Central memory CD8-positive, alpha-beta T cell (primary cell): Measurements from ENCODE around the gene WWP2.
"Not testable (repeated sequence)": the region's sequence is repeated elsewhere in the genome, so short reads cannot be mapped to it uniquely, and the experiment has no call there.

Experiments used
- ATAC-seq: fragments of 150-1000 bp; cut with Tn5 transposase; replicated peaks from 2 replicates; pipeline ENCODE4 v1.10.0; 2022; ENCODE audit warnings: mild to moderate bottlenecking, moderate FRiP score, moderate number of reproducible peaks; ENCODE audit not compliant: poor library complexity, severe bottlenecking; ENCODE audit errors: extremely low read depth
- DNase-seq, 2 donors: peaks; one replicate each; pipeline ENCODE4 v3.0.0; 2021; ENCODE audit warnings: low spot score in 2 of 2
- H3K27ac Mint-ChIP-seq: one replicate; pipeline ENCODE4 v1.8.0; 2022; ENCODE audit warnings: low read depth, mild to moderate bottlenecking, moderate library complexity, mixed read lengths
- H3K27me3 Mint-ChIP-seq: one replicate; pipeline ENCODE4 v1.8.0; 2022; ENCODE audit warnings: mixed read lengths
- H3K36me3 Mint-ChIP-seq: one replicate; pipeline ENCODE4 v1.8.0; 2022; ENCODE audit warnings: mild to moderate bottlenecking, moderate library complexity, mixed read lengths; ENCODE audit not compliant: insufficient read depth
- H3K4me1 Mint-ChIP-seq: one replicate; pipeline ENCODE4 v1.8.0; 2022; ENCODE audit warnings: mixed read lengths
- H3K4me3 Mint-ChIP-seq: one replicate; pipeline ENCODE4 v1.8.0; 2022; ENCODE audit warnings: mild to moderate bottlenecking, moderate library complexity, mixed read lengths
- H3K9me3 Mint-ChIP-seq: one replicate; pipeline ENCODE4 v1.8.0; 2022; ENCODE audit warnings: mixed read lengths

WWP2 gene

GRCh38 chr16:69729030-69729429 is 33.1 kb upstream of the WWP2 start:
- H3K4me3 Mint-ChIP-seq, H3K27me3 Mint-ChIP-seq, H3K9me3 Mint-ChIP-seq, H3K27ac Mint-ChIP-seq, ATAC-seq, H3K36me3 Mint-ChIP-seq, DNase-seq: not testable (repeated sequence)
- peaks cover 20% of the 10 kb centered on the region for H3K4me1 Mint-ChIP-seq

GRCh38 chr16:69731280-69731679 is 30.9 kb upstream of the WWP2 start:
- peaks cover 12% of the 10 kb centered on the region for H3K4me1 Mint-ChIP-seq
- not testable (repeated sequence) for H3K4me3 Mint-ChIP-seq, H3K36me3 Mint-ChIP-seq, DNase-seq, H3K27me3 Mint-ChIP-seq, H3K9me3 Mint-ChIP-seq, H3K27ac Mint-ChIP-seq, ATAC-seq

GRCh38 chr16:69732101-69732500 is 30.0 kb upstream of the WWP2 start:
- no peak overlapping the region for H3K27ac Mint-ChIP-seq
- H3K4me1 Mint-ChIP-seq, result peaks cover 4% of the 10 kb centered on the region
- DNase-seq (no peak), ATAC-seq (no peak)
- H3K9me3 Mint-ChIP-seq, result no peaks in the 10 kb centered on the region
- H3K4me3 Mint-ChIP-seq, result no peak overlapping the region
- H3K36me3 Mint-ChIP-seq, result peaks cover 1% of the 10 kb centered on the region
- no peaks in the 10 kb centered on the region for H3K27me3 Mint-ChIP-seq

- Mint-ChIP-seq H3K27ac (no peak overlapping the region), H3K4me3 (no peak overlapping the region), H3K4me1 (peaks cover 7% of the 10 kb centered on the region), H3K36me3 (peaks cover 43% of the 10 kb centered on the region), H3K9me3 (no peaks in the 10 kb centered on the region), H3K27me3 (no peaks in the 10 kb centered on the region)
- no peak for DNase-seq
- ATAC-seq, result no peak
Measured at GRCh38 chr16:69741519-69741918, 20.6 kb upstream of the WWP2 start.

GRCh38 chr16:69741951-69742904 is 19.9 kb upstream of the WWP2 start:
- no peak for ATAC-seq
- Mint-ChIP-seq H3K4me3 (no peak overlapping the region), H3K36me3 (peaks cover 48% of the 10 kb centered on the region), H3K9me3 (no peaks in the 10 kb centered on the region), H3K27me3 (no peaks in the 10 kb centered on the region), H3K4me1 (peaks cover 7% of the 10 kb centered on the region), H3K27ac (no peak overlapping the region)
- no peak for DNase-seq

- Mint-ChIP-seq H3K27ac (peak overlapping the region; percentile 52), H3K9me3 (no peaks in the 10 kb centered on the region), H3K36me3 (peaks cover 64% of the 10 kb centered on the region), H3K27me3 (no peaks in the 10 kb centered on the region), H3K4me3 (no peak overlapping the region), H3K4me1 (peaks cover 7% of the 10 kb centered on the region)
- ATAC-seq (no peak), DNase-seq (no peak)
Measured at GRCh38 chr16:69744363-69745231, 17.5 kb upstream of the WWP2 start.

- no peak overlapping the region for H3K4me3 Mint-ChIP-seq
Measured at GRCh38 chr16:69745232-69745612, 16.9 kb upstream of the WWP2 start.

GRCh38 chr16:69745959-69746358 is 16.2 kb upstream of the WWP2 start:
- H3K36me3 Mint-ChIP-seq, result peaks cover 70% of the 10 kb centered on the region
- no peaks in the 10 kb centered on the region for H3K9me3 Mint-ChIP-seq
- H3K4me1 Mint-ChIP-seq, result peaks cover 7% of the 10 kb centered on the region
- no peak for ATAC-seq
- no peak overlapping the region for H3K27ac Mint-ChIP-seq
- DNase-seq, result no peak
- H3K4me3 Mint-ChIP-seq, result no peak overlapping the region
- no peaks in the 10 kb centered on the region for H3K27me3 Mint-ChIP-seq

More at GRCh38 chr16:69745232-69745612, 16.9 kb upstream of the WWP2 start:
- Mint-ChIP-seq H3K27ac (no peak overlapping the region), H3K9me3 (no peaks in the 10 kb centered on the region), H3K4me1 (peaks cover 7% of the 10 kb centered on the region), H3K27me3 (no peaks in the 10 kb centered on the region), H3K36me3 (peaks cover 66% of the 10 kb centered on the region)
- DNase-seq (no peak), ATAC-seq (no peak)

GRCh38 chr16:69747115-69747514 is 15.0 kb upstream of the WWP2 start:
- Mint-ChIP-seq H3K9me3 (no peaks in the 10 kb centered on the region), H3K4me3 (no peak overlapping the region), H3K27me3 (no peaks in the 10 kb centered on the region), H3K36me3 (peaks cover 68% of the 10 kb centered on the region), H3K4me1 (peaks cover 11% of the 10 kb centered on the region), H3K27ac (no peak overlapping the region)
- ATAC-seq (no peak), DNase-seq (no peak)

- Mint-ChIP-seq H3K9me3 (no peaks in the 10 kb centered on the region), H3K36me3 (peaks cover 58% of the 10 kb centered on the region), H3K4me3 (no peak overlapping the region), H3K4me1 (peaks cover 22% of the 10 kb centered on the region), H3K27ac (no peak overlapping the region), H3K27me3 (no peaks in the 10 kb centered on the region)
- ATAC-seq, result no peak
- DNase-seq, result no peak
Measured at GRCh38 chr16:69748694-69749345, 13.3 kb upstream of the WWP2 start.

- H3K4me3 Mint-ChIP-seq, result peak overlapping the region; percentile 100
Measured at GRCh38 chr16:69754143-69754468, 8.0 kb upstream of the WWP2 start.

GRCh38 chr16:69754469-69755310 is 7.4 kb upstream of the WWP2 start, which contains the start of gene NOB1:
NOB1 (minus strand) TSS chr16:69754926; CDS start chr16:69754910, 16 bp downstream.
- Mint-ChIP-seq H3K4me1 (peaks cover 25% of the 10 kb centered on the region), H3K36me3 (peaks cover 31% of the 10 kb centered on the region), H3K27me3 (no peaks in the 10 kb centered on the region), H3K27ac (peak within 1 kb of the TSS; percentile 99), H3K4me3 (peak within 1 kb of the TSS; percentile 100), H3K9me3 (no peaks in the 10 kb centered on the region)
- peak; percentile 97 for ATAC-seq
- DNase-seq, result peak; percentile 94 to 95

More at GRCh38 chr16:69754143-69754468, 8.0 kb upstream of the WWP2 start:
- H3K4me1 Mint-ChIP-seq, result peaks cover 25% of the 10 kb centered on the region
- no peak for ATAC-seq
- no peaks in the 10 kb centered on the region for H3K9me3 Mint-ChIP-seq
- no peaks in the 10 kb centered on the region for H3K27me3 Mint-ChIP-seq
- no peak for DNase-seq
- H3K27ac Mint-ChIP-seq, result peak overlapping the region; percentile 99
- peaks cover 37% of the 10 kb centered on the region for H3K36me3 Mint-ChIP-seq
